HepG2 (cell line): ENCODE data around the gene BET1L. TPM values are rescaled to one million over a fixed set of nuclear protein-coding genes. Genes with fewer than 3 reads are reported as not detected.
"Not testable (repeated sequence)": the region's sequence is repeated elsewhere in the genome, so short reads cannot be mapped to it uniquely, and the experiment has no call there.

Experiments used
- ATAC-seq: fragments of 200-7000 bp; cut with Tn5 transposase; 3 replicates; pipeline ENCODE4 v1.9.1; 2020; ENCODE audit warnings: mild to moderate bottlenecking, moderate library complexity
- BruUV-seq: library from RNA; stranded (reverse); fragments of 400-500 nt; replicated peaks from 2 replicates; lab custom pipeline; 2021; lab: Mats Ljungman, UMichigan
- CTCF ChIA-PET: fragments of 300-600 bp; formaldehyde crosslinking; extraction: SDS; loops from one replicate; lab custom pipeline; 2021; ENCODE audit warnings: low total read pairs, inconsistent platforms, low intra/inter-chr PET ratio; lab: Yijun Ruan, JAX
- POLR2A ChIA-PET: fragments of 350-600 bp; sonication (Branson Sonifier 250); formaldehyde crosslinking; loops from one replicate; lab custom pipeline; 2020; ENCODE audit warnings: antibody characterized with exemption, inconsistent platforms; lab: Yijun Ruan, JAX
- DNase-seq: peaks from one replicate; pipeline ENCODE4 v3.0.0-alpha.2; 2015; ENCODE audit warnings: low spot score
- FAIRE-seq: peaks from 3 replicates; lab custom pipeline; 2011; peaks lifted over from hg19 to GRCh38; lab: Jason Lieb, UNC
- H2AFZ ChIP-seq: one replicate; pipeline ENCODE4 v1.6.1; 2011; ENCODE audit warnings: low read length, inconsistent platforms
- H3K27ac ChIP-seq: fragments of 300-600 bp; 3 replicates; pipeline ENCODE4 v1.8.0; 2011; ENCODE audit warnings: mixed run types, mild to moderate bottlenecking, mixed read lengths, low read length, inconsistent platforms; ENCODE audit not compliant: insufficient read depth; ENCODE audit errors: extremely low read length
- H3K27me3 ChIP-seq, 2 experiments: fragments of 200-600 bp in 1 of 2; 2 replicates in 1 of 2; 3 replicates in 1 of 2; pipeline versions ENCODE4 v1.6.0 to v1.8.0; 2011; ENCODE audit warnings: low read length in 2 of 2, mild to moderate bottlenecking in 2 of 2, moderate library complexity in 2 of 2, inconsistent platforms in 1 of 2; ENCODE audit not compliant: insufficient read depth in 2 of 2, control insufficient read depth in 1 of 2
- H3K36me3 ChIP-seq, 2 experiments: fragments of 200-600 bp in 1 of 2; replicated peaks in 1 of 2; 2 replicates in 1 of 2; 3 replicates in 1 of 2; pipeline versions ENCODE4 v1.5.1 to v1.8.0; 2011; ENCODE audit warnings: low read length in 2 of 2, inconsistent platforms in 1 of 2; ENCODE audit not compliant: insufficient read depth in 2 of 2, control insufficient read depth in 1 of 2
- H3K4me1 ChIP-seq: 2 replicates; pipeline ENCODE4 v1.5.1; 2012; ENCODE audit warnings: low read length, inconsistent platforms; ENCODE audit not compliant: insufficient read depth
- H3K4me2 ChIP-seq: 2 replicates; pipeline ENCODE4 v1.6.0; 2011; ENCODE audit warnings: low read depth, low read length, inconsistent platforms
- H3K4me3 ChIP-seq, 3 experiments: fragments of 200-600 bp in 1 of 3; sonication (generic), shearing (Covaris generic) in 1 of 3; replicated peaks in 1 of 3; 2 replicates each; pipeline ENCODE4 v1.5.1; 2011 to 2016; ENCODE audit warnings: low read length in 3 of 3, inconsistent platforms in 2 of 3, low read depth in 2 of 3, mild to moderate bottlenecking in 2 of 3, control low read depth in 1 of 3, mixed read lengths in 1 of 3; ENCODE audit not compliant: insufficient read depth in 1 of 3
- H3K79me2 ChIP-seq: one replicate; pipeline ENCODE4 v1.6.1; 2011; ENCODE audit warnings: low read length, inconsistent platforms; ENCODE audit not compliant: insufficient read depth
- H3K9ac ChIP-seq: 2 replicates; pipeline ENCODE4 v1.6.0; 2011; ENCODE audit warnings: mild to moderate bottlenecking, low read depth, low read length, inconsistent platforms; ENCODE audit not compliant: insufficient read depth
- H3K9me3 ChIP-seq: 2 replicates; pipeline ENCODE4 v1.5.1; 2012; ENCODE audit warnings: mild to moderate bottlenecking, low read length
- H4K20me1 ChIP-seq: 2 replicates; pipeline ENCODE4 v1.6.0; 2011; ENCODE audit warnings: inconsistent platforms, mild to moderate bottlenecking, low read length, moderate library complexity; ENCODE audit not compliant: insufficient read depth
- RAD21 ChIP-seq: fragments of 450-650 bp; formaldehyde crosslinking; IDR thresholded peaks from 2 replicates; pipeline ENCODE4 v1.5.0; 2020; ENCODE audit warnings: mild to moderate bottlenecking
- STAG1 ChIP-seq: sonication (generic); formaldehyde crosslinking; IDR thresholded peaks from 2 replicates; pipeline ENCODE4 v1.4.0; 2020; ENCODE audit warnings: missing genetic modification reagents
- WGBS: methylation state at CpG from one replicate; pipeline ENCODE4 v1.1.6; 2017; ENCODE audit warnings: low lambda C conversion rate; 5-methylcytosine and 5-hydroxymethylcytosine counted together
- in situ Hi-C: cut with HindIII; loops from 2 replicates; pipeline ENCODE4 v1.10.0; 2017; ENCODE audit warnings: low pct_unique_long_range_greater_than_20kb; ENCODE audit not compliant: extremely low pct_ligation_motif_present
- intact Hi-C: fragments of 100-400 bp; cut with micrococcal nuclease; formaldehyde crosslinking; loops from one replicate; pipeline ENCODE4 v1.10.0; 2022; ENCODE audit not compliant: unreplicated experiment
- polyA plus RNA-seq, 8 experiments: library from polyadenylated mRNA; depleted of rRNA in 3 of 8; stranded (reverse) in 7 of 8; unstranded in 1 of 8; fragments of >200 nt; fragmentation: Illumina TruSeq in 4 of 8; extraction: Trizol in 4 of 8; gene quantifications; 2 replicates each; pipeline versions ENCODE4 v1.2.1 to v1.2.3, GENCODE V29; 2011 to 2016; ENCODE audit warnings: low read depth in 4 of 8, missing spikeins in 1 of 8, mixed read lengths in 1 of 8; ENCODE audit not compliant: insufficient read depth in 1 of 8
- total RNA-seq, 5 experiments: library from RNA; depleted of rRNA; stranded (reverse); fragments of >200 nt; fragmentation: Illumina TruSeq; extraction: Trizol; gene quantifications; 2 replicates each; pipeline ENCODE4 v1.2.3, GENCODE V29; 2016; ENCODE audit warnings: low read depth in 1 of 5

BET1L gene
- total and polyA plus RNA-seq, 2 of the 13 experiments (the other 11 are each of a cell fraction or from before 2014, with no cell fraction given): 26.2 to 59.6 TPM

DNA sequence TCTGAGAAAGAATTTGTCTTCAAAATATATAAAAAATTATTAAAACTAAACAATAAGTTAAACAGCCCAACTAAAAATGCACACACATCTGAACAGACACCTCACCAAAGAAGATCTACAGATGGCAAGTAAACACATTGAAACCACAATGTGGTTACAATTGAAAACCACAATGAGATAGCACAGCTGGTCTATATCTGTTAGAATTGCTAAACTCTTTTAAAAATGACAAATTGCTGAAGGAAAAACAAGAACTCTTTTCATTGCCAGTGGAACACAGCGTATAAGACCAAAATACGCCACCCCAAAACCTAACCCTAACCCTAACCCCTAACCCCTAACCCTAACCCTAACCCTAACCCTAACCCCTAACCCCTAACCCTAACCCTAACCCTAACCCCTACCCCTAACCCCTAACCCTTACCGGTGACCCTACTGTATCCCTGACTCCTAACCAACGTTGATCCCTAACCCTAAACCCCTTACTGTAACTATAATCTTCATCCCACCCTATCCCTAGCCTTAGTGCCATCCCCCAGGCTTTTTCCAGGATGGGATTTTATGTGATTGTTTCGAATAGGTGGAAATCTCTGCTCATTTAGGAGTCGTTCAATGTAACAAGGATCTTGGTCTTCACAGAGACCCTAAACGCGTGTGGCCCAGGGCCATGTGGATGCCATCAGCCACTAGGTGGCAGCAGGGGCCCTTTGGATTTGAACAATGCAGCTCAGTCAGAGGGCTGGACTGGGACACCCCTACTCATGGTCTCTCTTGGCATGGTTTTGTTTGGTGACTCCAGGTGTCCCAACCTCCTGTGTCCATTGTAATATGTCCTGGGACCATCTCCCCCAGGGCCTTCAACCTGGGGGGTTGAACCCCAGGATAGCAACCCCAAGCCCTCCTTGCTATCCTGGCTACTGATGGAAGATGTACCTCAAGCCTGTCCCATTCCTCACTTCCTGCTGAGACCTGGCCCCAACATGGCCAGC, 15.4 kb downstream of the BET1L start:
- H2AFZ ChIP-seq, H3K4me1 ChIP-seq, H3K27me3 ChIP-seq, in situ Hi-C loops, H3K4me3 ChIP-seq, DNase-seq, H3K9ac ChIP-seq, POLR2A ChIA-PET, H3K4me2 ChIP-seq, H3K36me3 ChIP-seq, H3K9me3 ChIP-seq, intact Hi-C loops, H3K79me2 ChIP-seq, CTCF ChIA-PET, BruUV-seq, H3K27ac ChIP-seq, H4K20me1 ChIP-seq: not testable (repeated sequence)
- peak; percentile 99 for FAIRE-seq
- TF ChIP-seq STAG1 (CRISPR knock-in tag) (peak; percentile 4; the same call in 1 of the 2 replicates), RAD21 (CRISPR knock-in tag) (0 out of 2 replicates have a peak, but pooled peaks have one; percentile 13)
- 96% methylated on average over 2 of the region's 8 CpGs for WGBS
- ATAC-seq: peak; percentile 58

DNA sequence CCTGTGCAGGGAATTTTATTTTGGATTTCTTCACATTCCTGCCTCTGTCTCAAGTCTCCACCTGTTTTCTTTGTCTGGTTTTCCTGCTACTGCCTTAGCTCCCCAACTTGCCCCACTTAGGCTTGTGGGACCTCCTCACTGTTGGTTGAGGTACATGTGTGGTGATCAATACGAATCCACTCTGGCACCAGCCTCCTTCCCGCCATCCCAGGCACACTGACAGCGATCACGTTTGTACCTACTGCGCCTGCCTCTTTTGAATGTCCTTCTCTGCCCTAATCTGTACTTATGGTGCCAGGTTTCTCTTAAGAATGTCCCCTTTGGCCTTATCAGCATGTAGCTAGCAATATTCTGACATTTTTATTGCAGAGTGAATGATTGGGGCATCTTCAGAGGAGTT, 16.7 kb downstream of the BET1L start:
- H3K79me2 ChIP-seq, H3K9me3 ChIP-seq, H3K27ac ChIP-seq, FAIRE-seq, ATAC-seq, H3K4me2 ChIP-seq, H4K20me1 ChIP-seq, POLR2A ChIA-PET, BruUV-seq, H2AFZ ChIP-seq, H3K4me3 ChIP-seq, H3K36me3 ChIP-seq, H3K27me3 ChIP-seq, CTCF ChIA-PET, intact Hi-C loops, H3K9ac ChIP-seq, H3K4me1 ChIP-seq, DNase-seq, in situ Hi-C loops: not testable (repeated sequence)
- WGBS: 70% methylated on average over 5 of the region's 5 CpGs

DNA sequence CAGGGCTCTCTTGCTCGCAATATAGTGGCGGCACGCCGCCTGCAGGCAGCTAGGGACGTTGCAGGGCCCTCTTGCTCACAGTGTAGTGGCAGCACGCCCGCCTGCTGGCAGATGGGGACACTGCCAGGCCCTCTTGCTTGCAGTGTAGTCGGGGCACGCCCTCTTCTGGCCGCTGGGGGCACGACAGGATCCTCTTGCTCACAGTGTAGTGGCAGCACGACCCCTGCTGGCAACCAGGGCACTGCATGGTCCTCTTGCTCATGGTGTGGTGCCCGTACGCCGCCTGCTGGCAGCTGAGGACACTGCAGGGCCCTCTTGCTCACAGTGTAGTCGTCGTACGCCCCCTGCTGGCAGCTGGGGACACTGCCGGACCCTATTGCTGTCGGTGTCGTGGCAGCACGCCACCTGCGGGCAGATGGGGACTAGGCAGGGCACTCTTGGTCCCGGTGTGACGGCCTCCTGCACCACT, 17.3 kb downstream of the BET1L start:
- H3K4me3 ChIP-seq, POLR2A ChIA-PET, H3K36me3 ChIP-seq, H3K79me2 ChIP-seq, H3K9me3 ChIP-seq, H2AFZ ChIP-seq, DNase-seq, BruUV-seq, CTCF ChIA-PET, H4K20me1 ChIP-seq, H3K27me3 ChIP-seq, FAIRE-seq, in situ Hi-C loops, intact Hi-C loops, H3K9ac ChIP-seq, H3K4me1 ChIP-seq, H3K27ac ChIP-seq, H3K4me2 ChIP-seq: not testable (repeated sequence)
- peak; percentile 79 for ATAC-seq
- no CpG with 5 or more reads among the region's 25 CpGs for WGBS

DNA sequence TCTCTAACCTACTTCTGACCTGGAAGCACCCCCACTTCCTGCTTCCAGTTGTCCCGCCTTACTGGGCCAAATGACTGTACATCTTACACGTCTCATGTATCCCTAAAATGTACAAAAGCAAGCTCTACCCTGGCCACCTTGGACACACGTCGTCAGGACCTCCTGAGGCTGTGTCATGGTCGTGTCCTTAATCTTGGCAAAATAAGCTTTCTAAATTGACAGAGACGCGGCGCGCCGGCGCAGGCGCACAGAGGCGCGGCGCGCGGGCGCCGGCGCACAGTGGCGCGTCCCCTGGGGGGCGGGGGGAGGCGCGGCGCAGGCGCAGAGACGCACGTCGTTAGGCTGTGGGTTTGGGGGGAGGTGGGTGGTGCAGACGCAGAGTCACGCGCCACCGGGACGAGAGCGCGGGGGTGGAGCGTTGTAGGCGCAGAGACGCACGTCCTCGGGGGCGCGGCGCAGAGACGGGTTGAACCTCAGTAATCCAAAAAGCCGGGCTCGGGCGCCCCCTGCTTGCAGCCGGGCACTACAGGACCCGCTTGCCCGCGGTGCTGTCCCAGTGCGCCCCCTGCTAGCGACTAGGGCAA, 17.9 kb downstream of the BET1L start:
- H3K4me2 ChIP-seq, H3K4me3 ChIP-seq, FAIRE-seq, H3K27ac ChIP-seq, BruUV-seq, CTCF ChIA-PET, H4K20me1 ChIP-seq, H3K9me3 ChIP-seq, H3K9ac ChIP-seq, H3K79me2 ChIP-seq, intact Hi-C loops, in situ Hi-C loops, H3K27me3 ChIP-seq, H3K36me3 ChIP-seq, H3K4me1 ChIP-seq, POLR2A ChIA-PET, DNase-seq, H2AFZ ChIP-seq: not testable (repeated sequence)
- ATAC-seq: peak; percentile 16; the same call in 2 of the 3 replicates
- 88% methylated on average over 48 of the region's 55 CpGs for WGBS
